ENCODE measurements around the gene CHRM1.
"Not testable (repeated sequence)": the region's sequence is repeated elsewhere in the genome, so short reads cannot be mapped to it uniquely, and the experiment has no call there.

Gene CHRM1

GRCh38 chr11:62880803-62881578 is 40.2 kb downstream of the CHRM1 start, which contains the start of gene SLC3A2:
TSS of gene SLC3A2 (plus strand) at chr11:62880896. CDS start at chr11:62881024, 128 bp downstream.
- peak; percentile 98 for TF ChIP-seq POLR2AphosphoS5 (IDR thresholded peaks at IDR 0.05; ENCODE audit: low read depth, low read length)
- peak; percentile 97 for TF ChIP-seq POLR2A (IDR thresholded peaks at IDR 0.05; ENCODE audit: low read depth, low read length)
- TF ChIP-seq TAF1 (IDR thresholded peaks at IDR 0.05; ENCODE audit: borderline replicate concordance, low read depth, low read length): peak; percentile 88
- peak; percentile 87 for FAIRE-seq
- peak; percentile 81 for DNase-seq (ENCODE audit: insufficient read length)

GRCh38 chr11:62880231-62880802 is 40.8 kb downstream of the CHRM1 start:
- TF ChIP-seq TAF1 (IDR thresholded peaks at IDR 0.05; ENCODE audit: borderline replicate concordance, low read depth, low read length) (no peak), POLR2AphosphoS5 (IDR thresholded peaks at IDR 0.05; ENCODE audit: low read depth, low read length) (no peak), POLR2A (IDR thresholded peaks at IDR 0.05; ENCODE audit: low read depth, low read length) (no peak)
- DNase-seq (ENCODE audit: insufficient read length): no peak
- FAIRE-seq: no peak

- TF ChIP-seq POLR2AphosphoS5 (IDR thresholded peaks at IDR 0.05; ENCODE audit: low read depth, low read length) (no peak), POLR2A (IDR thresholded peaks at IDR 0.05; ENCODE audit: low read depth, low read length) (no peak), TAF1 (IDR thresholded peaks at IDR 0.05; ENCODE audit: borderline replicate concordance, low read depth, low read length) (no peak)
- no peak for DNase-seq (ENCODE audit: insufficient read length)
- FAIRE-seq: no peak
Measured at GRCh38 chr11:62879235-62879978, 41.8 kb downstream of the CHRM1 start.

GRCh38 chr11:62876712-62877111 is 44.5 kb downstream of the CHRM1 start:
- FAIRE-seq: no peak
- no peak for TF ChIP-seq POLR2AphosphoS5 (IDR thresholded peaks at IDR 0.05; ENCODE audit: low read depth, low read length)
- TF ChIP-seq POLR2A (IDR thresholded peaks at IDR 0.05; ENCODE audit: low read depth, low read length): no peak
- no peak for TF ChIP-seq TAF1 (IDR thresholded peaks at IDR 0.05; ENCODE audit: borderline replicate concordance, low read depth, low read length)
- DNase-seq (ENCODE audit: insufficient read length): no peak

- DNase-seq (ENCODE audit: insufficient read length): no peak
- no peak for FAIRE-seq
Measured at GRCh38 chr11:62875698-62876478, 45.3 kb downstream of the CHRM1 start.

GRCh38 chr11:62874851-62875250 is 46.3 kb downstream of the CHRM1 start:
- FAIRE-seq (no peak), DNase-seq (ENCODE audit: insufficient read length) (no peak)
- TF ChIP-seq POLR2A (IDR thresholded peaks at IDR 0.05; ENCODE audit: low read depth, low read length) (no peak), TAF1 (IDR thresholded peaks at IDR 0.05; ENCODE audit: borderline replicate concordance, low read depth, low read length) (no peak), POLR2AphosphoS5 (IDR thresholded peaks at IDR 0.05; ENCODE audit: low read depth, low read length) (no peak)

More at GRCh38 chr11:62875698-62876478, 45.3 kb downstream of the CHRM1 start:
- no peak for TF ChIP-seq POLR2AphosphoS5 (IDR thresholded peaks at IDR 0.05; ENCODE audit: low read depth, low read length)
- no peak for TF ChIP-seq TAF1 (IDR thresholded peaks at IDR 0.05; ENCODE audit: borderline replicate concordance, low read depth, low read length)
- TF ChIP-seq POLR2A (IDR thresholded peaks at IDR 0.05; ENCODE audit: low read depth, low read length): no peak

- DNase-seq (ENCODE audit: insufficient read length) (no peak), FAIRE-seq (no peak)
- TF ChIP-seq TAF1 (IDR thresholded peaks at IDR 0.05; ENCODE audit: borderline replicate concordance, low read depth, low read length) (no peak), POLR2A (IDR thresholded peaks at IDR 0.05; ENCODE audit: low read depth, low read length) (no peak), POLR2AphosphoS5 (IDR thresholded peaks at IDR 0.05; ENCODE audit: low read depth, low read length) (no peak)
Measured at GRCh38 chr11:62865635-62866034, 55.5 kb downstream of the CHRM1 start.

GRCh38 chr11:62863687-62864335 is 57.4 kb downstream of the CHRM1 start:
- FAIRE-seq (no peak), DNase-seq (ENCODE audit: insufficient read length) (no peak)
- TF ChIP-seq POLR2A (IDR thresholded peaks at IDR 0.05; ENCODE audit: low read depth, low read length): no peak

GRCh38 chr11:62861564-62862192 is 59.5 kb downstream of the CHRM1 start:
- not testable (repeated sequence) for DNase-seq (ENCODE audit: insufficient read length); FAIRE-seq

GRCh38 chr11:62860835-62861563 is 60.2 kb downstream of the CHRM1 start:
- FAIRE-seq (no peak), DNase-seq (ENCODE audit: insufficient read length) (no peak)
- TF ChIP-seq POLR2A (IDR thresholded peaks at IDR 0.05; ENCODE audit: low read depth, low read length) (no peak), POLR2AphosphoS5 (IDR thresholded peaks at IDR 0.05; ENCODE audit: low read depth, low read length) (no peak), TAF1 (IDR thresholded peaks at IDR 0.05; ENCODE audit: borderline replicate concordance, low read depth, low read length) (no peak)

- DNase-seq (ENCODE audit: insufficient read length); FAIRE-seq: not testable (repeated sequence)
Measured at GRCh38 chr11:62859281-62859703, 61.9 kb downstream of the CHRM1 start.

Data from GM12892 (cell line).